ENCODE data around the gene P3H1.

P3H1 gene

DNA sequence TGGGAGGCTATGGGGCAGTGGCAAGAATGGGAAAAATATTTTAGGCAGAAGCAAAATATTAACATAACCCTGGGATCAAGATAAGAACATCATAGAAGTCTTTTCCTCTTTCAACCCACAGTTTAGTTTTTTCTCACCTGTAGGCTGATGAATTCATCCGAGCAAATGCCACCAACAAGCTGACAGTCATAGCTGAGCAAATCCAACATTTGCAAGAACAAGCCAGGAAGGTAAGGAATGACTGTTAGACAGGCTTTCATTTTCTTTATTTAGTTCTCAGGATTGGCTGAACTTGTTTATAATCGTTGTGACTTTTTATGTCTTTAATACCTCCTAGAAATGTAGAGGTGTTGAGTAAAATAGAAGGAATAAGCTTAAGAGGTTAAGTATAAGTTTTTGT lies 6.6 kb upstream of the P3H1 start:
- no peak overlapping the region for H3K4me3 ChIP-seq (replicated peaks; ENCODE audit: low read depth, low read length)
- DNase-seq (ENCODE audit: extremely low read depth, low read depth): no peak
- TF ChIP-seq, protein P1, sequence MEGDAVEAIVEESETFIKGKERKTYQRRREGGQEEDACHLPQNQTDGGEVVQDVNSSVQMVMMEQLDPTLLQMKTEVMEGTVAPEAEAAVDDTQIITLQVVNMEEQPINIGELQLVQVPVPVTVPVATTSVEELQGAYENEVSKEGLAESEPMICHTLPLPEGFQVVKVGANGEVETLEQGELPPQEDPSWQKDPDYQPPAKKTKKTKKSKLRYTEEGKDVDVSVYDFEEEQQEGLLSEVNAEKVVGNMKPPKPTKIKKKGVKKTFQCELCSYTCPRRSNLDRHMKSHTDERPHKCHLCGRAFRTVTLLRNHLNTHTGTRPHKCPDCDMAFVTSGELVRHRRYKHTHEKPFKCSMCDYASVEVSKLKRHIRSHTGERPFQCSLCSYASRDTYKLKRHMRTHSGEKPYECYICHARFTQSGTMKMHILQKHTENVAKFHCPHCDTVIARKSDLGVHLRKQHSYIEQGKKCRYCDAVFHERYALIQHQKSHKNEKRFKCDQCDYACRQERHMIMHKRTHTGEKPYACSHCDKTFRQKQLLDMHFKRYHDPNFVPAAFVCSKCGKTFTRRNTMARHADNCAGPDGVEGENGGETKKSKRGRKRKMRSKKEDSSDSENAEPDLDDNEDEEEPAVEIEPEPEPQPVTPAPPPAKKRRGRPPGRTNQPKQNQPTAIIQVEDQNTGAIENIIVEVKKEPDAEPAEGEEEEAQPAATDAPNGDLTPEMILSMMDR (IDR thresholded peaks at IDR 0.05; ENCODE audit: low read depth, low read length, missing control alignments): no peak

DNA sequence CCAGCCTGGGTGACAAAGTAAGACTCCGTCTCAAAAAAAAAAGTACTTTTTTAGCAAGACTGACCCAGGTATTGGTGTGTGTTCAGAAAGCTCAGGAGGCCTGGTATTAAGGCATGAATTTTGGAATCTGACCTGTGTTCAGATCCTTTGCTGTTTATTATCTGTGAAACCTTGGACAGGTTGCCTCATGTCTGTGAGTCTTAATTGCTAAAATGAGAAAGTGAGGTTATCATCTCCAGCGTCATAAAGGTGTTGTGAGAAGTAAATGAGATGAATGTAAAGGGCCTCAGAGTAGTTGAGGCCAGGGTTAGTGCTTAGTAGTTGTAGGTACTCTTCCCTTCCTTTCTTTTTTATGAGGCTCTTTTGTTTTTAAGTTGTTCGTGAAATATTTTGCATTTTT lies 3.0 kb upstream of the P3H1 start:
- no peak for DNase-seq (ENCODE audit: extremely low read depth, low read depth)
- TF ChIP-seq, protein P1 (IDR thresholded peaks at IDR 0.05; ENCODE audit: low read depth, low read length, missing control alignments): no peak

DNA sequence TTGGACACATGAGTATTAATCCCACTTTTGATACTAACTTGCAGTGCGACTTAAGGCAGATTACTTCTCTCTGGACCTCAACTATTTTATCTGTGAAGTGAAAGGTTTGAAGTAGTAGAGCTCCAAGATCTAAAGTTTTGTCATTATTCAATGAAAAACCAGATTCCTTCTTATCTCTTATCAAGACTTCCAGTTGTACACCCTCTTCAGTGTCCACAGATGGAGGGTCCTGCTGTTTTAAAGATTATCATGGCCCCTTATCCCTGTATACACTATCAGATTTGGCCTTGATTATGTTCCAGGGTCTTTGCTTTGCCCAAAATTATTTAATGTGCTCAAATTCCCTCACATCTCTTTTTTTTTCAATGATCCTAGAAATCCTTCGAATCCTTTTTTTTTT lies 1.3 kb upstream of the P3H1 start:
- DNase-seq (ENCODE audit: extremely low read depth, low read depth): no peak
- TF ChIP-seq, protein P1 (IDR thresholded peaks at IDR 0.05; ENCODE audit: low read depth, low read length, missing control alignments): no peak

More for the DNA sequence above, 3.0 kb upstream of the P3H1 start:
- no peak overlapping the region for H3K4me3 ChIP-seq (replicated peaks; ENCODE audit: low read depth, low read length)

DNA sequence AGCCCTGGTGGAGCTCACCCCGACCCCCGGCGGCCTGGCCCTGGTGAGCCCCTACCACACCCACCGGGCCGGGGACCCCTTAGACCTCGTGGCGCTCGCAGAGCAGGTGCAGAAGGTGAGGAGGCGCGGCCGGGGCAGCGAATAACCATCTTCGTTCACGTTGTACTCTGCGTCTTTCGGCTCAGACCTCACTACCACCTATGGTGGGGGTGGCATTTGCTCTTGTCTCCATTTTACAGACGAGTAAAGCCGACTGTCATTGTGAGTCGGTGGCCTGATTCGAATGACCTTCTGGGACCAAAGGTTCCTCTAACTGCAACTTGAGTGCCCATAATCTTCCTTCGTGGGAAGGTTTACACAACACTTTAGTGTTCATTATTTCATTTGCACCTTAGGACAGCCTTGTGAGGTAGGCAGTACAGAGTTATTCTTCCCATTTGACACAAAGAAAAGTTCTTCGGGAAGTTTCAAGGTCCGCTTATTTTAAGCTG lies 727 bp upstream of the P3H1 start:
- TF ChIP-seq, protein P1 (IDR thresholded peaks at IDR 0.05; ENCODE audit: low read depth, low read length, missing control alignments): no peak
- H3K4me3 ChIP-seq (replicated peaks; ENCODE audit: low read depth, low read length): peak overlapping the region; percentile 93
- no peak for DNase-seq (ENCODE audit: extremely low read depth, low read depth)

More for the DNA sequence above, 1.3 kb upstream of the P3H1 start:
- H3K4me3 ChIP-seq (replicated peaks; ENCODE audit: low read depth, low read length): peak overlapping the region; percentile 93

DNA sequence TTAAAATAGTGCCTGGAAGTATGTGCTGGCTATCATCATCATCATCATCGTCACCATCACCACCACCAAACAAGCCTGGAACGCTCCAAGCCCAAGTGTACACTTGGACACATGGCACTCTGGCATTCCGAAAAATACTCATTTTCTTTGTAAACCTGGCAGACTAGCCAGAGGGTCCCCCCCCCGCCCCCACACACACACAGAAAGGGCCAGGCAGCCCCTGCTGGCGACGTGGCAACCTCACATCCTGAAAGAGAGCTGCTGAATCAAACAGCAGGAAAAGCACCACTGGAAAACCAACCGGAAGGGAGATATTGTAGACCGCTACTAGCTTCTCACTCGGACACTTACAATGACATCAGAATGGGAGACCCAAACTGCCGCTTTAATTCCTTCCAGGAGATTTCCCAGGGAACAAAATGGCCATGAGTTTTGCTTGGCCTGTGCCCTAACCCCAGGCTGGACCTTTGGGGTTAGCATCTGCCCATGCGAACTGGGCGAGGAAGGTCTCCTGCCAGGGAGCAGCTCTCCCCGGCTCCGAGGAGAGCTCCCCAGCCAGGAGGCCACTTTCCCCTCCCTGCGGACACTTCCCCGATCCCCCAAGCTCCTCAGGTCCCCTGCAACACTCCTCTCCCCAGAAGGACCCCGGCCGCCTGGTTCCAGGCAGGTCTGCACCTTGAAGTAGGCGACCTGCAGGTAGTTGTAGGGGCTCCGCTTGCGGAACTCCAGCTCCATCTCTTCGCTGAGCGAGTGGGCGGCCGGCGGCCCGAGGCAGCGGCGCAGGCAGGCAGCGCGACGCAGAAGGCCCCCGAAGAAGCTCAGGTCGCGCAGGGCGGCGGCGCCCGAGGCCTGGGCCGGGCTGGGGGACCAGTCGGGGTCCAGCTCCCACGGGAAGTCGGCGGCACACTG lies 742 bp downstream of the P3H1 start:
- peak; percentile 69 for DNase-seq (ENCODE audit: extremely low read depth, low read depth)
- TF ChIP-seq, protein P1 (IDR thresholded peaks at IDR 0.05; ENCODE audit: low read depth, low read length, missing control alignments): peak; percentile 61
- peak overlapping the region; percentile 93 for H3K4me3 ChIP-seq (replicated peaks; ENCODE audit: low read depth, low read length)

DNA sequence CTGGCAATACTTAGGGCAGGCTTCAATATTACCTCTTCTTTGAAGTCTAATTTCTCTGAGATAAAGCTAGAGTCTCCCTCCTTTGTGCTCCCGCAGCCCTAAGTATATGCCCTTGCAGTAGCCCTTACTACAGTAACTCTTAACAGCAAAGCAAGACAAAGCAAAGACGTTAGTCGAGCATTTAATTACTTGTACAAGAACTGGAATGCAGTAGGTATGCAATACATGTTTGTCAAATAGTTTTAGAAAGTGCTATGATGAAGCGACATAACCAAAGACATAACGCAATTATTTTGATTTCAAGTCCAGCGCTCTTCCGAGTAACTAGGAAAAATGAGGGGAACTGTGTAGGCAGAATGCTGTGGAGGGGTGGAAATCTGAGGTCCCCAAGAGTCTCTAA lies 1.6 kb downstream of the P3H1 start:
- DNase-seq (ENCODE audit: extremely low read depth, low read depth): no peak
- peak overlapping the region; percentile 93 for H3K4me3 ChIP-seq (replicated peaks; ENCODE audit: low read depth, low read length)
- TF ChIP-seq, protein P1 (IDR thresholded peaks at IDR 0.05; ENCODE audit: low read depth, low read length, missing control alignments): no peak
